H1 (cell line): ENCODE data around the gene OSCP1. TPM values are rescaled to one million over a fixed set of nuclear protein-coding genes. Genes with fewer than 3 reads are reported as not detected.

ENCODE experiments used
- CEBPB ChIP-seq: IDR thresholded peaks from 2 replicates; pipeline ENCODE4 v1.6.1; 2012; ENCODE audit warnings: low read depth, low read length
- CHD2 ChIP-seq: IDR thresholded peaks from 2 replicates; pipeline ENCODE4 v1.6.1; 2012; ENCODE audit warnings: low read length, improper control_type of control experiment
- EZH2 ChIP-seq: fragments of 200-600 bp; sonication (generic); IDR thresholded peaks from 2 replicates; pipeline ENCODE4 v1.7.1; 2012; ENCODE audit warnings: low read depth, mild to moderate bottlenecking, moderate library complexity, low read length, inconsistent platforms; ENCODE audit not compliant: severe bottlenecking
- HDAC2 ChIP-seq, 2 experiments: fragments of 300-600 bp in 1 of 2; sonication (generic) in 1 of 2; IDR thresholded peaks; 2 replicates each; pipeline ENCODE4 v1.6.1; 2011 to 2012; ENCODE audit warnings: low read depth in 2 of 2, low read length in 2 of 2, mild to moderate bottlenecking in 2 of 2, moderate library complexity in 2 of 2, borderline replicate concordance in 1 of 2, inconsistent platforms in 1 of 2
- HDAC6 ChIP-seq: IDR thresholded peaks from one replicate; pipeline ENCODE4 v1.7.1; 2012; ENCODE audit warnings: low read depth, mild to moderate bottlenecking, inconsistent platforms, low read length, moderate library complexity
- JUND ChIP-seq: IDR thresholded peaks from 2 replicates; pipeline ENCODE4 v1.6.1; 2011; ENCODE audit warnings: mild to moderate bottlenecking, improper control_type of control experiment, low read length
- MAFK ChIP-seq: IDR thresholded peaks from 2 replicates; pipeline ENCODE4 v1.6.1; 2012; ENCODE audit warnings: low read depth, mild to moderate bottlenecking, improper control_type of control experiment, low read length
- POLR2A ChIP-seq, 2 experiments: IDR thresholded peaks; 1 replicate in 1 of 2; 2 replicates in 1 of 2; pipeline ENCODE4 v1.6.1; 2011; ENCODE audit warnings: low read depth in 2 of 2, low read length in 2 of 2, mild to moderate bottlenecking in 2 of 2; ENCODE audit errors: control extremely low read depth in 1 of 2
- SAP30 ChIP-seq: fragments of 300-600 bp; sonication (generic); IDR thresholded peaks from 2 replicates; pipeline ENCODE4 v1.7.1; 2012; ENCODE audit warnings: low read length, moderate library complexity, mild to moderate bottlenecking, inconsistent platforms; ENCODE audit not compliant: insufficient read depth, insufficient replicate concordance
- SIN3A ChIP-seq, 2 experiments: IDR thresholded peaks in 1 of 2; conservative IDR thresholded peaks in 1 of 2; 2 replicates each; pipeline ENCODE4 v1.6.1; 2011 to 2012; ENCODE audit warnings: low read length in 2 of 2, improper control_type of control experiment in 1 of 2, low read depth in 1 of 2, mild to moderate bottlenecking in 1 of 2
- TBP ChIP-seq: IDR thresholded peaks from 2 replicates; pipeline ENCODE4 v1.6.1; 2011; ENCODE audit warnings: low read depth, low read length, improper control_type of control experiment
- polyA plus RNA-seq, 7 experiments: library from polyadenylated mRNA; depleted of rRNA in 3 of 7; stranded (reverse) in 5 of 7; unstranded in 2 of 7; fragments of >200 nt in 5 of 7; fragments of 200-250 nt in 2 of 7; gene quantifications; 1 replicate in 5 of 7; 2 replicates in 1 of 7; 4 replicates in 1 of 7; pipeline versions ENCODE4 v1.2.1 to v1.2.3, GENCODE V29; 2011 to 2013; ENCODE audit warnings: missing spikeins in 2 of 7, mixed read lengths in 2 of 7
- total RNA-seq: library from RNA; stranded (reverse); fragmentation: NEBNext Ultra II Directional; extraction: Animal tissue kit (Norgen Biotek cat#: 25700); gene quantifications from 2 replicates; pipeline ENCODE4 v1.2.1, GENCODE V29; 2021
- TF ChIP-seq, protein P1 (sequence below): IDR thresholded peaks from 2 replicates; pipeline ENCODE4 v1.6.1; 2012; ENCODE audit warnings: inconsistent platforms
- TF ChIP-seq, protein P2 (sequence below): IDR thresholded peaks from 2 replicates; pipeline ENCODE4 v1.6.1; 2012; ENCODE audit warnings: inconsistent platforms

OSCP1 gene
- total and polyA plus RNA-seq, 2 of the 8 experiments (the other 6 are each of a cell fraction or from before 2014, with no cell fraction given), result 1.8 to 3.3 TPM

DNA sequence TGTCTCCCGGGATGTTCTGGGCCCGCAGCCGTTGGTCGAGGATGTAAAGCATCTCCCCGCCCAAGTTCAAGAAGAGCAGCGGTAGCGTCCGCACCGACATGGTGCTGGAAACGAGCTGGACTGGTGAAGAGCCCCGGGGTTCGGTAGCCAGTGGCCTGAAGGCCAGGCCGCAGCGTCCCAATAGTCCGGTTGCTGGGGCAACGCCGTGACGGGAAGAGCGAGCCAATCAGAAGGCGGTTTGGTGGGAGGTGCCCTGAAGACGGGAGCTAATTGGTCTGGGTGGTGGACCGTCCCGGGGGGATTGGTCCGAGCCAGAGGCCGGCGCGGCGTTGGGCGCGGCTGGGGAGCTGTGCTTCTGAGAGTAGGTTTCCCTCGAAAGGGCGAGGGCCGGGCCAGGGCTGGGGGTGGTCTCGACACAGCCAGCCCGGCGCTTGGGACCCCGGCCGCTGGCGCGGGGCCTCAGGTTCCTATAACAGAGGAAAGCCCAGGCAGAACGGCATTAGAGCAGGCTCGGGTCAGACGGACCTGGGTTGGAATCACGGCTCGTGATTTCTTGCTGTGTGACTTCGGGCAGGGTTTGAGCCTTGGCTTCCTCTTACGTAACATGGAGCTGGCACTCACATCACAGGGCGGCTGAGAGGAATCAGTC, at the start of gene OSCP1 (continued):
- TF ChIP-seq CHD2 (peak; percentile 91), HDAC6 (no peak), HDAC2 (IDR thresholded peaks at IDR 0.05; ENCODE audit: borderline replicate concordance in 1 of 2, low read depth in 2 of 2, low read length in 2 of 2) (peak in 1 of 2 experiments; percentile 87; a peak in 1 of 4 replicates), EZH2 (no peak), JUND (no peak), SIN3A (conservative IDR thresholded peaks at IDR 0.05 in 1 of 2, IDR thresholded peaks at IDR 0.05 in 1 of 2; ENCODE audit: low read depth in 1 of 2, low read length in 2 of 2) (peak; percentile 86 to 98; a peak in 2 of 4 replicates), CEBPB (peak; percentile 43), POLR2A (IDR thresholded peaks at IDR 0.05; ENCODE audit: control extremely low read depth in 1 of 2, low read depth in 2 of 2, low read length in 2 of 2) (peak; percentile 31 to 88), SAP30 (peak; percentile 52), TBP (peak; percentile 53; the same call in 1 of the 2 replicates), MAFK (no peak)
- TF ChIP-seq, protein P1, sequence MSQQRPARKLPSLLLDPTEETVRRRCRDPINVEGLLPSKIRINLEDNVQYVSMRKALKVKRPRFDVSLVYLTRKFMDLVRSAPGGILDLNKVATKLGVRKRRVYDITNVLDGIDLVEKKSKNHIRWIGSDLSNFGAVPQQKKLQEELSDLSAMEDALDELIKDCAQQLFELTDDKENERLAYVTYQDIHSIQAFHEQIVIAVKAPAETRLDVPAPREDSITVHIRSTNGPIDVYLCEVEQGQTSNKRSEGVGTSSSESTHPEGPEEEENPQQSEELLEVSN, result peak; percentile 97
- TF ChIP-seq, protein P2, sequence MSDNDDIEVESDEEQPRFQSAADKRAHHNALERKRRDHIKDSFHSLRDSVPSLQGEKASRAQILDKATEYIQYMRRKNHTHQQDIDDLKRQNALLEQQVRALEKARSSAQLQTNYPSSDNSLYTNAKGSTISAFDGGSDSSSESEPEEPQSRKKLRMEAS, result peak; percentile 93
- TF ChIP-seq, all 59 proteins: peak for 17
